Measurements from ENCODE around the gene RFT1. TPM values are rescaled to one million over a fixed set of nuclear protein-coding genes. Genes with fewer than 3 reads are reported as not detected.

Gene RFT1
- total and polyA plus RNA-seq, 2 of the 13 experiments (the other 11 are each of a cell fraction or from before 2014, with no cell fraction given), result 23.2 to 37.0 TPM

GRCh38 chr3:53169045-53169831 lies 39.0 kb upstream of the RFT1 start (continued):
- TF ChIP-seq TFE3 (CRISPR knock-in tag; IDR thresholded peaks at IDR 0.05) (0 out of 2 replicates have a peak, but pooled peaks have one; percentile 21), HNRNPLL (IDR thresholded peaks at IDR 0.05; ENCODE audit: low read depth, low read length, poor library complexity, severe bottlenecking) (no peak), REXO4 (CRISPR knock-in tag; IDR thresholded peaks at IDR 0.05; ENCODE audit: borderline replicate concordance) (no peak), TAF15 (IDR thresholded peaks at IDR 0.05; ENCODE audit: low read depth, low read length, poor library complexity, severe bottlenecking) (no peak), ZNF274 (CRISPR knock-in tag; IDR thresholded peaks at IDR 0.05) (no peak), ZFYVE20 (CRISPR knock-in tag; IDR thresholded peaks at IDR 0.05; ENCODE audit: borderline replicate concordance, low read depth) (no peak), ZNF264 (CRISPR knock-in tag; IDR thresholded peaks at IDR 0.05) (peak; percentile 71), ZBTB44 (CRISPR knock-in tag; IDR thresholded peaks at IDR 0.05) (no peak), NR3C1 (CRISPR knock-in tag; IDR thresholded peaks at IDR 0.05) (no peak), XRCC5 (optimal IDR thresholded peaks at IDR 0.05; ENCODE audit: low read length) (no peak), GMEB1 (CRISPR knock-in tag; IDR thresholded peaks at IDR 0.05; ENCODE audit: borderline replicate concordance) (no peak), BRCA1 (CRISPR knock-in tag; IDR thresholded peaks at IDR 0.05) (no peak), EP300 (IDR thresholded peaks at IDR 0.05; ENCODE audit: low read depth in 2 of 2, low read length in 2 of 2) (peak in 1 of 2 experiments; percentile 32; a peak in 2 of 4 replicates), EP300 (CRISPR knock-in tag; IDR thresholded peaks at IDR 0.05; ENCODE audit: borderline replicate concordance) (no peak), MED1 (CRISPR knock-in tag; IDR thresholded peaks at IDR 0.05) (peak; percentile 49; the same call in 1 of the 2 replicates), REL (CRISPR knock-in tag; conservative IDR thresholded peaks at IDR 0.05) (no peak), ATF4 (CRISPR knock-in tag; IDR thresholded peaks at IDR 0.05) (no peak), NR2C2 (CRISPR knock-in tag; IDR thresholded peaks at IDR 0.05; ENCODE audit: borderline replicate concordance) (no peak), RBM39 (IDR thresholded peaks at IDR 0.05; ENCODE audit: low read depth, low read length, poor library complexity, severe bottlenecking) (no peak), FOXO1 (CRISPR knock-in tag; IDR thresholded peaks at IDR 0.05) (peak; percentile 52; the same call in 1 of the 2 replicates), SMC3 (IDR thresholded peaks at IDR 0.05; ENCODE audit: low read length) (no peak)
- TF ChIP-seq, protein P1, sequence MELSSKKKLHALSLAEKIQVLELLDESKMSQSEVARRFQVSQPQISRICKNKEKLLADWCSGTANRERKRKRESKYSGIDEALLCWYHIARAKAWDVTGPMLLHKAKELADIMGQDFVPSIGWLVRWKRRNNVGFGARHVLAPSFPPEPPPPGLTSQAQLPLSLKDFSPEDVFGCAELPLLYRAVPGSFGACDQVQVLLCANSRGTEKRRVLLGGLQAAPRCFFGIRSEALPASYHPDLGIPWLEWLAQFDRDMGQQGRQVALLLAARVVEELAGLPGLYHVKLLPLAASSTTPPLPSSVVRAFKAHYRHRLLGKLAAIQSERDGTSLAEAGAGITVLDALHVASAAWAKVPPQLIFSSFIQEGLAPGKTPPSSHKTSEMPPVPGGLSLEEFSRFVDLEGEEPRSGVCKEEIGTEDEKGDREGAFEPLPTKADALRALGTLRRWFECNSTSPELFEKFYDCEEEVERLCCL (CRISPR knock-in tag; IDR thresholded peaks at IDR 0.05; ENCODE audit: borderline replicate concordance), result no peak
